Endothelial cell of umbilical vein (primary cell): ENCODE results near the gene FOXL2. TPM values are rescaled to one million over a fixed set of nuclear protein-coding genes. Genes with fewer than 3 reads are reported as not detected.

Source experiments
- BruUV-seq: library from RNA; stranded (reverse); fragments of 400-500 nt; replicated peaks from 2 replicates; lab custom pipeline; 2021; lab: Mats Ljungman, UMichigan
- CTCF ChIA-PET: fragments of 300-600, 350-600 bp; sonication (Branson Sonifier 250); formaldehyde crosslinking; loops from one replicate; lab custom pipeline; 2021; ENCODE audit warnings: antibody characterized with exemption, inconsistent platforms; lab: Charles Lee
- POLR2A ChIA-PET: fragments of 300-600, 350-600 bp; sonication (Branson Sonifier 250); formaldehyde crosslinking; loops from one replicate; lab custom pipeline; 2021; ENCODE audit warnings: antibody characterized with exemption, inconsistent platforms; lab: Charles Lee
- DNase-seq: peaks from one replicate; pipeline ENCODE4 v3.0.0-alpha.2; 2011; ENCODE audit warnings: low read depth, low spot score
- FAIRE-seq: peaks from 2 replicates; lab custom pipeline; 2011; peaks lifted over from hg19 to GRCh38; lab: Jason Lieb, UNC
- H2AFZ ChIP-seq: 2 replicates; pipeline ENCODE4 v1.6.0; 2012; ENCODE audit warnings: low read depth, low read length, control low read depth, inconsistent platforms
- H3K27ac ChIP-seq: 2 replicates; pipeline ENCODE4 v1.5.1; 2011; ENCODE audit warnings: low read depth, mild to moderate bottlenecking, control low read depth, low read length, moderate library complexity; ENCODE audit not compliant: insufficient read depth
- H3K27me3 ChIP-seq, 2 experiments: 2 replicates each; pipeline versions ENCODE4 v1.6.0 to v1.6.1; 2011; ENCODE audit warnings: low read length in 2 of 2, mixed read lengths in 1 of 2; ENCODE audit not compliant: control insufficient read depth in 2 of 2, insufficient read depth in 2 of 2
- H3K36me3 ChIP-seq, 2 experiments: 2 replicates in 1 of 2; 3 replicates in 1 of 2; pipeline ENCODE4 v1.5.1; 2011; ENCODE audit warnings: low read length in 2 of 2, mild to moderate bottlenecking in 1 of 2, moderate library complexity in 1 of 2; ENCODE audit not compliant: control insufficient read depth in 2 of 2, insufficient read depth in 2 of 2; ENCODE audit errors: extremely low read depth in 1 of 2
- H3K4me1 ChIP-seq: 3 replicates; pipeline ENCODE4 v1.5.1; 2011; ENCODE audit warnings: mild to moderate bottlenecking, low read length; ENCODE audit not compliant: control insufficient read depth, insufficient read depth; ENCODE audit errors: extremely low read depth
- H3K4me2 ChIP-seq: 2 replicates; pipeline ENCODE4 v1.6.1; 2011; ENCODE audit warnings: low read length, control low read depth, mixed read lengths; ENCODE audit not compliant: insufficient read depth
- H3K4me3 ChIP-seq, 3 experiments: fragments of 200-600 bp in 1 of 3; sonication (generic), shearing (Covaris generic) in 1 of 3; replicated peaks in 1 of 3; 2 replicates each; pipeline ENCODE4 v1.5.1; 2011 to 2016; ENCODE audit warnings: control low read depth in 3 of 3, low read length in 3 of 3, mild to moderate bottlenecking in 2 of 3, inconsistent platforms in 1 of 3, low read depth in 1 of 3, moderate library complexity in 1 of 3; ENCODE audit not compliant: insufficient read depth in 1 of 3
- H3K79me2 ChIP-seq: 2 replicates; pipeline ENCODE4 v1.6.0; 2012; ENCODE audit warnings: low read length, inconsistent platforms; ENCODE audit not compliant: control insufficient read depth, insufficient read depth
- H3K9ac ChIP-seq: replicated peaks from 2 replicates; pipeline ENCODE3; 2011; ENCODE audit warnings: low read length, control low read depth; ENCODE audit not compliant: insufficient read depth; ENCODE audit errors: extremely low read depth
- H3K9me1 ChIP-seq: replicated peaks from 3 replicates; pipeline ENCODE4 v1.6.0; 2011; ENCODE audit warnings: mild to moderate bottlenecking, low read length; ENCODE audit not compliant: control insufficient read depth, insufficient read depth; ENCODE audit errors: extremely low read depth
- H3K9me3 ChIP-seq: replicated peaks from 2 replicates; pipeline ENCODE4 v1.5.1; 2012; ENCODE audit warnings: low read length, inconsistent platforms; ENCODE audit not compliant: control insufficient read depth, insufficient read depth
- H4K20me1 ChIP-seq: replicated peaks from 2 replicates; pipeline ENCODE3; 2011; ENCODE audit warnings: mild to moderate bottlenecking, low read length; ENCODE audit not compliant: control insufficient read depth, insufficient read depth; ENCODE audit errors: extremely low read depth
- CTCF ChIP-seq, 2 donors: IDR thresholded peaks; 1 replicate in 1 of 2; 2 replicates in 1 of 2; pipeline ENCODE4 v1.5.1; 2011; ENCODE audit warnings: low read length in 2 of 2, mild to moderate bottlenecking in 2 of 2, moderate library complexity in 2 of 2, control low read depth in 1 of 2, inconsistent platforms in 1 of 2, low read depth in 1 of 2; ENCODE audit not compliant: insufficient read depth in 1 of 2; ENCODE audit errors: extremely low read depth in 1 of 2
- EZH2 ChIP-seq: IDR thresholded peaks from 2 replicates; pipeline ENCODE4 v1.6.1; 2012; ENCODE audit warnings: borderline replicate concordance, low read depth, mild to moderate bottlenecking, moderate library complexity, low read length, inconsistent platforms; ENCODE audit not compliant: severe bottlenecking
- FOS ChIP-seq: IDR thresholded peaks from 2 replicates; pipeline ENCODE4 v1.6.1; 2011; ENCODE audit warnings: mild to moderate bottlenecking, low read length, moderate library complexity, borderline replicate concordance; ENCODE audit not compliant: insufficient read depth
- GATA2 ChIP-seq: IDR thresholded peaks from 2 replicates; pipeline ENCODE4 v1.7.0; 2011; ENCODE audit warnings: low read depth, mild to moderate bottlenecking, moderate library complexity, mixed read lengths, low read length; ENCODE audit not compliant: insufficient read length, insufficient read depth
- JUN ChIP-seq: IDR thresholded peaks from 2 replicates; pipeline ENCODE4 v1.6.1; 2011; ENCODE audit warnings: borderline replicate concordance, low read depth; ENCODE audit not compliant: insufficient read length, insufficient read depth
- MAX ChIP-seq: IDR thresholded peaks from 2 replicates; pipeline ENCODE4 v1.6.1; 2011; ENCODE audit not compliant: insufficient read depth, insufficient read length
- MYC ChIP-seq: IDR thresholded peaks from one replicate; pipeline ENCODE4 v1.6.1; 2011; ENCODE audit warnings: mild to moderate bottlenecking, low read depth, low read length
- POLR2A ChIP-seq: IDR thresholded peaks from 2 replicates; pipeline ENCODE4 v1.6.1; 2012; ENCODE audit warnings: low read depth, mild to moderate bottlenecking, control low read depth, low read length
- POLR2AphosphoS5 ChIP-seq: IDR thresholded peaks from 2 replicates; pipeline ENCODE4 v1.6.1; 2012; ENCODE audit warnings: low read depth, mild to moderate bottlenecking, control low read depth, low read length, moderate library complexity; ENCODE audit not compliant: insufficient read depth
- dilution Hi-C: fragments of 300-500 bp; cut with MboI; formaldehyde crosslinking; loops from one replicate; pipeline ENCODE4 v1.15.0; 2019; ENCODE audit warnings: low sequenced_read_pairs; ENCODE audit not compliant: extremely low pct_ligation_motif_present
- intact Hi-C: fragments of 100-400 bp; cut with micrococcal nuclease; formaldehyde crosslinking; loops from one replicate; pipeline ENCODE4 v1.10.0; 2022
- polyA plus RNA-seq, 4 experiments: library from polyadenylated mRNA; depleted of rRNA in 3 of 4; stranded (reverse) in 3 of 4; unstranded in 1 of 4; fragments of >200 nt; gene quantifications; 2 replicates each; pipeline versions ENCODE4 v1.2.1 to v1.2.3, GENCODE V29; 2011 to 2012; ENCODE audit warnings: missing spikeins in 1 of 4
- total RNA-seq: library from RNA; stranded (reverse); gene quantifications from 2 replicates; pipeline ENCODE4 v1.2.3, GENCODE V29; 2021

FOXL2 gene
- total and polyA plus RNA-seq, 2 donors (not counting 3 experiments of a cell fraction or from before 2014, with no cell fraction given), result not detected

- POLR2A ChIA-PET, result no interaction called here
- Histone ChIP-seq H3K9me1 (no peaks in the 10 kb centered on the region), H2AFZ (no peak overlapping the region), H3K4me2 (no peak overlapping the region), H3K27me3 (peaks cover 0 to 2% of the 10 kb centered on the region in 2 experiments), H3K79me2 (no peaks in the 10 kb centered on the region), H4K20me1 (no peaks in the 10 kb centered on the region), H3K9ac (no peak overlapping the region), H3K4me3 (no peak overlapping the region), H3K27ac (no peak overlapping the region), H3K36me3 (no peaks in the 10 kb centered on the region), H3K9me3 (no peaks in the 10 kb centered on the region), H3K4me1 (peaks cover 15% of the 10 kb centered on the region)
- TF ChIP-seq GATA2 (no peak), POLR2AphosphoS5 (no peak), MAX (no peak), EZH2 (no peak), FOS (no peak), POLR2A (no peak), CTCF (IDR thresholded peaks at IDR 0.05; ENCODE audit: extremely low read depth in 1 of 2, insufficient read depth in 1 of 2, low read depth in 1 of 2, low read length in 2 of 2) (no peak), JUN (no peak), MYC (no peak)
- CTCF ChIA-PET, result interaction anchor here (1.0 to 13.0 kb wide), 6 partner anchors 17 to 440 kb away, joined by 3 to 862 read pairs (median 9); partner anchors contain the start of gene CEP70
- intact Hi-C loops (no loop called here), dilution Hi-C loops (no loop called here)
- no TSS peak for BruUV-seq
- FAIRE-seq (no peak), DNase-seq (no peak)
These were observed 27.6 kb downstream of the FOXL2 start for GRCh38 chr3:138919325-138919724.
